ENCODE measurements around the gene OBI1.

- TF ChIP-seq ZNF624 (tag by site-specific recombination; IDR thresholded peaks at IDR 0.05) (no peak), ZNF354C (tag by site-specific recombination; IDR thresholded peaks at IDR 0.05; ENCODE audit: borderline replicate concordance, low read depth) (no peak), ATF2 (tag by site-specific recombination; IDR thresholded peaks at IDR 0.05; ENCODE audit: low read depth) (no peak), ZBTB1 (tag by site-specific recombination; IDR thresholded peaks at IDR 0.05) (no peak), ZBTB7A (tag by site-specific recombination; IDR thresholded peaks at IDR 0.05; ENCODE audit: low read depth) (no peak), RBAK (tag by site-specific recombination; IDR thresholded peaks at IDR 0.05) (no peak), ZNF501 (tag by site-specific recombination; IDR thresholded peaks at IDR 0.05) (no peak)
- TF ChIP-seq, protein P1, sequence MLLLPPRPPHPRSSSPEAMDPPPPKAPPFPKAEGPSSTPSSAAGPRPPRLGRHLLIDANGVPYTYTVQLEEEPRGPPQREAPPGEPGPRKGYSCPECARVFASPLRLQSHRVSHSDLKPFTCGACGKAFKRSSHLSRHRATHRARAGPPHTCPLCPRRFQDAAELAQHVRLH (tag by site-specific recombination; IDR thresholded peaks at IDR 0.05): no peak
Measured at GRCh38 chr13:78649997-78650716, 8.8 kb downstream of the OBI1 start.
